BJ (cell line): ENCODE measurements around the gene NKX1-2. TPM values are rescaled to one million over a fixed set of nuclear protein-coding genes. Genes with fewer than 3 reads are reported as not detected.

Source experiments
- CTCF ChIA-PET: fragments of 350-600 bp; formaldehyde crosslinking; extraction: SDS; loops from one replicate; lab custom pipeline; 2021; ENCODE audit warnings: antibody characterized with exemption, inconsistent platforms; lab: Yijun Ruan, JAX
- POLR2A ChIA-PET: fragments of 300-600 bp; sonication (Branson Sonifier 250); formaldehyde crosslinking; extraction: SDS; loops from one replicate; lab custom pipeline; 2021; ENCODE audit warnings: antibody characterized with exemption; lab: Charles Lee
- DNase-seq: peaks from one replicate; pipeline ENCODE4 v3.0.0-alpha.2; 2011; ENCODE audit warnings: low read depth
- H3K27me3 ChIP-seq: 2 replicates; pipeline ENCODE4 v1.6.0; 2011; ENCODE audit warnings: low read length; ENCODE audit not compliant: control insufficient read depth, insufficient read depth
- H3K36me3 ChIP-seq: 2 replicates; pipeline ENCODE4 v1.5.1; 2011; ENCODE audit warnings: low read length; ENCODE audit not compliant: control insufficient read depth, insufficient read depth
- H3K4me3 ChIP-seq: 2 replicates; pipeline ENCODE4 v1.5.1; 2011; ENCODE audit warnings: low read depth, mild to moderate bottlenecking, control low read depth, low read length
- polyA plus RNA-seq: library from polyadenylated mRNA; depleted of rRNA; stranded (reverse); fragments of >200 nt; gene quantifications from 2 replicates; pipeline ENCODE4 v1.2.3, GENCODE V29; 2011; rRNA removed
- TF ChIP-seq, protein P1 (sequence below): IDR thresholded peaks from 2 replicates; pipeline ENCODE4 v1.5.1; 2011; ENCODE audit warnings: low read depth, mild to moderate bottlenecking, control low read depth, inconsistent platforms, low read length, moderate library complexity; ENCODE audit not compliant: insufficient read depth

Gene NKX1-2
- polyA plus RNA-seq, 1 experiment, result not detected

DNA sequence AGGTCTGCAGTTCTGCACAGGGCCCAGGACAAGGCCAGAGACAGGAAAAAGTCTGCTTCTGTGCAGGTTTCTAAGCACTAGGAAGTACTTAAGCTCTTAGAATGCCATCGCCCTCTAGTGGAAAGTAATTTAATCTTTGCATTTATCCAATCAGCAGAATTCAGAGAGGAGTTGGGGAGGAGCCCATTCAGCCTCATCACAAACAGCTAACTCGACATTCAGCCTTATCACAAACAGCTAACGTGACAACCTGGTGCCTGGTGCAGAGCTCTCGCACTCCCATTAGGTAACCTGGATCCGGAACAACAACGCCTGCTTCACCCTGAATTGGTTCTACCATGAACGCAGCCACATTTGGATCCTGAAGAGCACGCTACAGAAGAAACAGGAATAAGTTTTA is 46.3 kb downstream of the NKX1-2 start:
- POLR2A ChIA-PET, result no interaction called here
- CTCF ChIA-PET, result interaction anchor here (1.1 to 2.8 kb wide), 10 partner anchors 10 to 423 kb away, joined by 3 to 23 read pairs (median 8); no protein-coding TSS in a partner anchor
- no peaks in the 10 kb centered on the region for H3K27me3 ChIP-seq
- TF ChIP-seq, protein P1, sequence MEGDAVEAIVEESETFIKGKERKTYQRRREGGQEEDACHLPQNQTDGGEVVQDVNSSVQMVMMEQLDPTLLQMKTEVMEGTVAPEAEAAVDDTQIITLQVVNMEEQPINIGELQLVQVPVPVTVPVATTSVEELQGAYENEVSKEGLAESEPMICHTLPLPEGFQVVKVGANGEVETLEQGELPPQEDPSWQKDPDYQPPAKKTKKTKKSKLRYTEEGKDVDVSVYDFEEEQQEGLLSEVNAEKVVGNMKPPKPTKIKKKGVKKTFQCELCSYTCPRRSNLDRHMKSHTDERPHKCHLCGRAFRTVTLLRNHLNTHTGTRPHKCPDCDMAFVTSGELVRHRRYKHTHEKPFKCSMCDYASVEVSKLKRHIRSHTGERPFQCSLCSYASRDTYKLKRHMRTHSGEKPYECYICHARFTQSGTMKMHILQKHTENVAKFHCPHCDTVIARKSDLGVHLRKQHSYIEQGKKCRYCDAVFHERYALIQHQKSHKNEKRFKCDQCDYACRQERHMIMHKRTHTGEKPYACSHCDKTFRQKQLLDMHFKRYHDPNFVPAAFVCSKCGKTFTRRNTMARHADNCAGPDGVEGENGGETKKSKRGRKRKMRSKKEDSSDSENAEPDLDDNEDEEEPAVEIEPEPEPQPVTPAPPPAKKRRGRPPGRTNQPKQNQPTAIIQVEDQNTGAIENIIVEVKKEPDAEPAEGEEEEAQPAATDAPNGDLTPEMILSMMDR, result peak; percentile 69
- no peak for DNase-seq
- H3K4me3 ChIP-seq, result no peak overlapping the region
- H3K36me3 ChIP-seq, result peaks cover 16% of the 10 kb centered on the region

DNA sequence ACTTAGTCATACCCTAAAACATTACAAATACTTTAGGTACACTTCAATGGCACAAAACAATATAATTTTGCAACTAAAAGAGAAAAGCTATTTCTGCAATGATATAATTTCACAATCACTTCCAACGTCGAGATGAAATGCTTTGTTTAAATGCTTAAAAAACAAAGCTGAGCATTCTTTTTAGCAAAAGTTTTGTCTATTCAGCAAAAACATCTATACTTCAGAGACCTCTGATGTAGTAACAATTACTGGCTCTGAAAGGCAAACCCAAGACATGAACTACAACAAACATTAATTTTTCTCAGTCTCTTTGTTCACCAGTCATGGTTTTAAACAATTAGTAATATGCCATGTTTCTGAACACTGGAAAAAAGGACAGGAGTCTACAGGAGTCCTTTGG is 47.6 kb downstream of the NKX1-2 start:
- Histone ChIP-seq H3K27me3 (no peaks in the 10 kb centered on the region), H3K4me3 (no peak overlapping the region), H3K36me3 (peaks cover 18% of the 10 kb centered on the region)
- ChIA-PET CTCF (interaction anchor here (0.6 to 15.8 kb wide), 2 partner anchors 408 to 1395 kb away, joined by 3 to 316 read pairs; no protein-coding TSS in a partner anchor), POLR2A (no interaction called here)
- TF ChIP-seq, protein P1, result no peak
- DNase-seq, result no peak

DNA sequence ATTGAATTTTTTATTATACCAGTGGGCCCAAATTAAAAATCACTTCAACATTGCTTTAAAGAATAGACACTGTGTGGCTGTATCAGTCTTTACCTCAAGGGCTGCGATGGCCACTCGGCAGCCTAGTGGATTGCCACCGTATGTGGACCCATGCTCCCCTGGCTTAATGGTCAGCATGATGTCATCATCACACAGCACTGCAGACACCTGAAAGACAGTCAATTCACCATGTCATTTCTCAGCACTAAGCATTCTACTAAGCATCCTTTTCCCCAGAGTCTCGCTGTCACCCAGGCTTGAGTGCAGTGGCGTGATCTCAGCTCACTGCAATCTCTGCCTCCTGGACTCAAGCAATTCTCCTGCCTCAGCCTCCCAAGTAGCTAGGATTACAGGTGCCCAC is 48.2 kb downstream of the NKX1-2 start:
- H3K36me3 ChIP-seq, result peaks cover 16% of the 10 kb centered on the region
- H3K4me3 ChIP-seq, result no peak overlapping the region
- no peaks in the 10 kb centered on the region for H3K27me3 ChIP-seq
- ChIA-PET POLR2A (no interaction called here), CTCF (interaction anchor here (15.8 kb wide), 1 partner anchor 407 kb away, joined by 316 read pairs; no protein-coding TSS in a partner anchor)
- no peak for DNase-seq
- TF ChIP-seq, protein P1, result no peak

Other genes starting within 250 kb of the NKX1-2 start
- gene OAT, start 31.1 kb downstream of the NKX1-2 start, polyA plus RNA-seq, result 112 and 179 TPM in 2 replicates
- 17.9 and 23.8 TPM in 2 replicates for gene LHPP, start 11.8 kb upstream of the NKX1-2 start, polyA plus RNA-seq